Suprapubic skin (tissue), 4 donors: ENCODE measurements around the gene RC3H1. TPM values are rescaled to one million over a fixed set of nuclear protein-coding genes. Genes with fewer than 3 reads are reported as not detected.
"Not testable (repeated sequence)": the region's sequence is repeated elsewhere in the genome, so short reads cannot be mapped to it uniquely, and the experiment has no call there.

Experiments
- DNase-seq, 2 donors: peaks; one replicate each; pipeline ENCODE4 v3.0.0-alpha.2; 2019; ENCODE audit warnings: low spot score in 2 of 2
- H3K27ac ChIP-seq: fragments of 200-600 bp; sonication (generic); one replicate; pipeline ENCODE4 v1.5.1; 2019
- H3K27me3 ChIP-seq: fragments of 200-600 bp; sonication (generic); one replicate; pipeline ENCODE4 v1.5.1; 2019
- H3K36me3 ChIP-seq: fragments of 200-600 bp; sonication (generic); one replicate; pipeline ENCODE4 v1.5.1; 2019
- H3K4me1 ChIP-seq: fragments of 200-600 bp; sonication (generic); one replicate; pipeline ENCODE4 v1.5.1; 2019
- H3K4me3 ChIP-seq: fragments of 200-600 bp; sonication (generic); one replicate; pipeline ENCODE4 v1.5.1; 2019; ENCODE audit warnings: mild to moderate bottlenecking
- H3K9me3 ChIP-seq: fragments of 200-600 bp; sonication (generic); one replicate; pipeline ENCODE4 v1.5.1; 2019
- CTCF ChIP-seq, 2 donors: fragments of 200-600 bp in 1 of 2; fragments of 450-650 bp in 1 of 2; sonication (generic) in 1 of 2; IDR thresholded peaks; one replicate each; pipeline ENCODE4 v1.5.1; 2016 to 2019; ENCODE audit warnings: antibody characterized with exemption in 2 of 2, mild to moderate bottlenecking in 1 of 2, moderate library complexity in 1 of 2
- EP300 ChIP-seq: sonication (generic); formaldehyde crosslinking; IDR thresholded peaks from one replicate; pipeline ENCODE4 v1.6.1; 2017; ENCODE audit warnings: antibody characterized with exemption
- POLR2A ChIP-seq, 2 donors: fragments of 450-650 bp; IDR thresholded peaks; one replicate each; pipeline ENCODE4 v1.6.1; 2017; ENCODE audit warnings: antibody characterized with exemption in 2 of 2, mild to moderate bottlenecking in 2 of 2, moderate library complexity in 2 of 2
- POLR2AphosphoS5 ChIP-seq, 3 donors: sonication (generic); formaldehyde crosslinking; IDR thresholded peaks; one replicate each; pipeline ENCODE4 v1.6.1; 2017; ENCODE audit warnings: antibody characterized with exemption in 3 of 3
- WGBS: methylation state at CpG from one replicate; pipeline ENCODE4 v1.1.5; 2018; 5-methylcytosine and 5-hydroxymethylcytosine counted together
- total RNA-seq, 4 donors: library from RNA; depleted of rRNA; stranded (reverse); fragments of >200 nt; gene quantifications; one replicate each; pipeline ENCODE4 v1.1.0, GENCODE V29; 2016

Gene RC3H1
- total RNA-seq, 4 donors from 2014 or later, result 33.6 to 70.9 (median 52.3) TPM

GRCh38 chr1:173937062-173937461 lies 85.1 kb downstream of the RC3H1 start:
- Histone ChIP-seq H3K4me3 (no peak overlapping the region), H3K27me3 (no peaks in the 10 kb centered on the region), H3K27ac (no peak overlapping the region), H3K9me3 (no peaks in the 10 kb centered on the region), H3K4me1 (no peaks in the 10 kb centered on the region), H3K36me3 (peaks cover 72% of the 10 kb centered on the region)
- TF ChIP-seq POLR2A (IDR thresholded peaks at IDR 0.05) (no peak), CTCF (IDR thresholded peaks at IDR 0.05) (no peak), EP300 (no peak), POLR2AphosphoS5 (IDR thresholded peaks at IDR 0.05) (no peak)
- DNase-seq, result no peak
- 79% methylated on average over 2 of the region's 2 CpGs for WGBS

GRCh38 chr1:173934440-173934839 lies 87.7 kb downstream of the RC3H1 start:
- no peak for TF ChIP-seq EP300
- no peak for TF ChIP-seq POLR2A (IDR thresholded peaks at IDR 0.05)
- no peak for TF ChIP-seq POLR2AphosphoS5 (IDR thresholded peaks at IDR 0.05)
- no peak for TF ChIP-seq CTCF (IDR thresholded peaks at IDR 0.05)
- Histone ChIP-seq H3K36me3 (peaks cover 56% of the 10 kb centered on the region), H3K9me3 (no peaks in the 10 kb centered on the region)

GRCh38 chr1:173930541-173930940 lies 91.6 kb downstream of the RC3H1 start:
- H3K27me3 ChIP-seq, H3K4me3 ChIP-seq, H3K27ac ChIP-seq, H3K4me1 ChIP-seq, H3K9me3 ChIP-seq, DNase-seq: not testable (repeated sequence)
- 98% methylated on average over 5 of the region's 5 CpGs for WGBS
- H3K36me3 ChIP-seq, result peaks cover 23% of the 10 kb centered on the region

More at GRCh38 chr1:173934440-173934839, 87.7 kb downstream of the RC3H1 start:
- Histone ChIP-seq H3K27me3 (no peaks in the 10 kb centered on the region), H3K4me1 (no peaks in the 10 kb centered on the region), H3K4me3 (no peak overlapping the region), H3K27ac (no peak overlapping the region)
- DNase-seq, result no peak
- 87% methylated on average over 1 of the region's 1 CpG for WGBS

GRCh38 chr1:173925306-173926242 lies 96.6 kb downstream of the RC3H1 start:
- WGBS, result 93% methylated on average over 8 of the region's 8 CpGs
- TF ChIP-seq POLR2AphosphoS5 (IDR thresholded peaks at IDR 0.05), result no peak
- TF ChIP-seq CTCF (IDR thresholded peaks at IDR 0.05), result no peak
- TF ChIP-seq EP300, result no peak
- no peak for TF ChIP-seq POLR2A (IDR thresholded peaks at IDR 0.05)
- no peak overlapping the region for H3K4me3 ChIP-seq
- no peak for DNase-seq
- H3K27me3 ChIP-seq, result no peaks in the 10 kb centered on the region
- H3K4me1 ChIP-seq, result no peaks in the 10 kb centered on the region
- no peak overlapping the region for H3K27ac ChIP-seq
- H3K9me3 ChIP-seq, result no peaks in the 10 kb centered on the region
- H3K36me3 ChIP-seq, result peaks cover 4% of the 10 kb centered on the region

GRCh38 chr1:173920861-173921260 lies 101.3 kb downstream of the RC3H1 start:
- no peaks in the 10 kb centered on the region for H3K4me1 ChIP-seq
- H3K27ac ChIP-seq, result no peak overlapping the region
- H3K27me3 ChIP-seq, result no peaks in the 10 kb centered on the region
- no peak overlapping the region for H3K4me3 ChIP-seq
- TF ChIP-seq EP300 (no peak), CTCF (IDR thresholded peaks at IDR 0.05) (no peak), POLR2AphosphoS5 (IDR thresholded peaks at IDR 0.05) (no peak), POLR2A (IDR thresholded peaks at IDR 0.05) (no peak)
- H3K36me3 ChIP-seq, result no peaks in the 10 kb centered on the region
- 81% methylated on average over 5 of the region's 5 CpGs for WGBS
- DNase-seq, result no peak
- H3K9me3 ChIP-seq, result no peaks in the 10 kb centered on the region
